ENCODE results near the gene OXSM. TPM values are rescaled to one million over a fixed set of nuclear protein-coding genes. Genes with fewer than 3 reads are reported as not detected.

Gene OXSM
- polyA plus RNA-seq, 4 donors = 19.5 to 22.2 (median 21.0) TPM

Other genes with a start within 250 kb of the OXSM start
- 100 to 1,000 TPM; 280 to 352 (median 351) TPM for gene TOP2B, start 125.2 kb upstream of the OXSM start, polyA plus RNA-seq (ENCODE audit: insufficient read length in 4 of 4)
- 10 to 100 TPM; 35.4 to 46.4 (median 37.6) TPM for gene NGLY1, start 6.6 kb upstream of the OXSM start, polyA plus RNA-seq (ENCODE audit: insufficient read length in 4 of 4)